GM23338 (cell line): ENCODE results near the gene FAM120A.

Experiments used
- CTCF ChIP-seq, 2 experiments: fragments of 200-600 bp in 1 of 2; sonication (generic) in 1 of 2; conservative IDR thresholded peaks; 2 replicates each; pipeline versions ENCODE4 v1.5.1 to v1.6.1; 2016 to 2017; ENCODE audit warnings: antibody characterized with exemption in 2 of 2, low read depth in 2 of 2, mild to moderate bottlenecking in 2 of 2, moderate library complexity in 1 of 2
- EZH2 ChIP-seq: fragments of 200-600 bp; sonication (generic); IDR thresholded peaks from one replicate; pipeline ENCODE4 v1.8.0; 2017; ENCODE audit warnings: antibody characterized with exemption, mild to moderate bottlenecking, low read depth; ENCODE audit not compliant: unreplicated experiment
- POLR2AphosphoS5 ChIP-seq: IDR thresholded peaks from 2 replicates; pipeline ENCODE4 v1.6.1; 2016; ENCODE audit warnings: antibody characterized with exemption, low read depth
- ZNF331 ChIP-seq: fragments of 250-450 bp; sonication (Bioruptor Pico); IDR thresholded peaks from 2 replicates; pipeline ENCODE4 v1.5.0; 2020; ENCODE audit warnings: low read depth, mild to moderate bottlenecking, moderate library complexity

DNA sequence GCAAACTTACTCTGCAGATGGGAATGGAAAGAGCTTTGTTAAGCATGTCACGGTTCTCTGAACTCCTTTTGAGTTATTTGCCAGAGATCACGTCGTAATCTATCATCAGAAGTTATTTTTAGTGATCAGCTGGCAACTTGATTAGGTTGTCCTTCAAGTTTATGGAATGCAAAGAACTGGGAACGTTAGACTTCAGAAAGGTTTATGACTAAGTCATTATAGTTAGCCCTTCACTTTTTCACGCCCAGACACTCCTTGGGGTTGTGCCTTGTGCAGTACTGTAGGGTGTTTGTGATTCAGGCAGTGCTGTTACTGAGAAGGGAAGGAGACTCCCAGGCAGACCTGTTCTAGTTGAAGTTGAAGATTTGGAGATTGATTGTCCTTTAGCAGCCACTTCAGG, 98.1 kb downstream of the FAM120A start:
- TF ChIP-seq CTCF (conservative IDR thresholded peaks at IDR 0.05; ENCODE audit: low read depth in 2 of 2), result no peak
- TF ChIP-seq POLR2AphosphoS5, result no peak
- no peak for TF ChIP-seq ZNF331
- TF ChIP-seq EZH2, result no peak
